Stimulated activated CD8-positive, alpha-beta memory T cell treated with anti-CD3 and anti-CD28 coated beads, Interleukin-7, amount 100 ng/mL, for 4 hours (primary cell): Measurements from ENCODE around the gene EHMT1.

Experiments
- DNase-seq, 2 donors: peaks; one replicate each; pipeline ENCODE4 v3.0.0-alpha.2; 2020; ENCODE audit warnings: low read depth in 2 of 2

The EHMT1 gene

DNA sequence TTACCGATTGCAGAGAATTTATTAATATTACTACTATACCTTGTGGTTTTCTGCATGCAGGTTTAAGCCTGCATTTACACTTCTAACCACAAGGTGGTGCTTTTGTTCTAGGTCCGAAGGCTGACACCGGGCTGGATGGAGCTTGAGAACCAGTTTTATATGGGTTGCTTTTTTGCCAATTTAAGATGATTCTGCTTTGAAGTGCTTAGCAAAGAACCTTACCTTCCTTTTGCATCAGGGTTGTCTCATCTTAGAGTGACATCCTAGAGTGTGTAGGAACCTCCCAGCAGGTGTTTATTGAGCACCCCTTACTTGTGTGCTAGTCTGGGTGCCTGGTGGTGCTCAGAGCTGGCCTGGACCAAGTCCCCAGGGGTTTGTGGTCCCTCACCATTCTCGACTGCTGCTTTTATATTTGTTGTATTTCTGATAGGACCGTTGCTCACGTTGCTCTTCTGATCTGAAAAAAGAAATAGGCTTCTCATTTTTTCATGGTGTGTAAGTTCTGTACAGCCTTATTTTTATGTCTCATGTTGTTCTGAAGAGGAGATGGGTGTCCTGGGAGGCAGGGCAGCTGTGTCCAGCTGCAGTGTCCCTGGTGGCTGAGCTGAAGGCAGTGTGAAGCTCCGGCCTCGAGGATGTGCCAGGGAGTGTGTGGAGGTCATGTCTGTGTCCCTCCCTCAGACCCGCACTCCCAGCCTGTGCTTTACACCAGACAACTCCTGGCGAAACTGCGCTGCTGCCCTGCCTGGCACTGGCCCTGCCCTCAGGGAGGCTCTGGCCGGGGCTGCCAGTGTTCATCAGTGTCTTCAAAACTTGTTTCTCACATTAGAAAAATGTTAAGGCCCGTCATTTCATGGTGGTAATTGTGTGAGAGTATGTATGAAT lies 54.3 kb downstream of the EHMT1 start:
- DNase-seq = peak in 1 of 2 donors; percentile 33

- DNase-seq = no peak
These were observed 55.1 kb downstream of the EHMT1 start for GRCh38 chr9:137673886-137674285.

- DNase-seq = no peak
These were observed 55.6 kb downstream of the EHMT1 start for GRCh38 chr9:137674307-137674975.

GRCh38 chr9:137674976-137675320 lies 56.1 kb downstream of the EHMT1 start:
- DNase-seq = no peak

GRCh38 chr9:137676998-137677397 lies 58.2 kb downstream of the EHMT1 start:
- DNase-seq = no peak

- DNase-seq = no peak
These were observed 59.4 kb downstream of the EHMT1 start for GRCh38 chr9:137678202-137678601.

DNA sequence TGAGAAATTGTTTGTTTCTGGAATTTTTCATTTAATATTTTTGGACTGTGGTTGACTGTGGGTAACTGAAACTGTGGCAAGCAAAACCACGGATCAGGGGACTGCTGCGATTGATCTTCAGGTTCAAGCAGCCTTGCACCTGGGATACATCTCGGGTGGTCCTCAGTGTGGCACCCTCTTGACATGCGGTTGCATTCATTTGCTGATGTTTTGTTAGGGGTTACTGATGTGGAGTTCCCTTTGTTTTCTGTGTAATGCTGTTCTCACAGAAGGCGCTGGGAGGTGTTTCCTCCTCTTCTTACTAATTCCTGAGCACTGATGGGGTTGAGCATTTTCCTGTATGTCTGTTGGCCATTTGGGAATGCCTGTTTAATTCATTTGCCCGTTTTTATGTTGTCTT lies 60.4 kb downstream of the EHMT1 start:
- no peak for DNase-seq

- DNase-seq = no peak
These were observed 61.0 kb downstream of the EHMT1 start for GRCh38 chr9:137679695-137680305.

GRCh38 chr9:137680444-137681358 lies 61.9 kb downstream of the EHMT1 start:
- no peak for DNase-seq

DNA sequence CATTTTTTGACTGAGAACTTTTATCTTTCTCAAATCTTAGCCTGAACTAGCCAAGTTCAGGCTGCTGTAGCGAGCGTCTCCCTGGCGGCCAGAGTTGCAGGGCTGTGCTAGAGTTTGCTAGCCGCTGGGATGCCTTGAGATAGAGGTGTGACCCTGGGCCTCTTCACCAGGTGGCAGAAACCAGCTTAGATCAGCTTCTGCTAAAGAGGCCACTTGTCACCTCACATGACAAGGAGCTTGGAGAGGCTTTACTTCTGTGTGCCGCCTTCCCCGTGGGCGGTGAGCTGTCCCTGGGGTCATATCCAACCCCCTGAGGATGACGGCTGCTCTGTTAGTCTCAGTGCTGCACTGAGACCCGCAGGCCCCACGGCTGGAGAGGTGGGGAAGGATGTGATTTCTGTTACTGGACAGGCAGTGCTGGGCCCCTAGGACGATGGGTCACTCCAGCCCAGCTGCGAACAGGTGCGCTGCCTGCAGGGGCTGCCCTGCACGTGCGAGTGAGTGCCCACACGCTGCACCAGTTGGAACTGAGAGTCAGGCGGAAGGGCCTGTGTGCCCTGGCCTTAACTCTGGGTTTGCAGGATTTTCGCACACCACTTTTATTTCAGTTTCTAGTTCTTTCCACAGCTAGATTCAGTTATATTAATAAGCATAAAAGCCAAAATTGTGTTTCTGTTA lies 63.8 kb downstream of the EHMT1 start:
- DNase-seq = no peak

DNA sequence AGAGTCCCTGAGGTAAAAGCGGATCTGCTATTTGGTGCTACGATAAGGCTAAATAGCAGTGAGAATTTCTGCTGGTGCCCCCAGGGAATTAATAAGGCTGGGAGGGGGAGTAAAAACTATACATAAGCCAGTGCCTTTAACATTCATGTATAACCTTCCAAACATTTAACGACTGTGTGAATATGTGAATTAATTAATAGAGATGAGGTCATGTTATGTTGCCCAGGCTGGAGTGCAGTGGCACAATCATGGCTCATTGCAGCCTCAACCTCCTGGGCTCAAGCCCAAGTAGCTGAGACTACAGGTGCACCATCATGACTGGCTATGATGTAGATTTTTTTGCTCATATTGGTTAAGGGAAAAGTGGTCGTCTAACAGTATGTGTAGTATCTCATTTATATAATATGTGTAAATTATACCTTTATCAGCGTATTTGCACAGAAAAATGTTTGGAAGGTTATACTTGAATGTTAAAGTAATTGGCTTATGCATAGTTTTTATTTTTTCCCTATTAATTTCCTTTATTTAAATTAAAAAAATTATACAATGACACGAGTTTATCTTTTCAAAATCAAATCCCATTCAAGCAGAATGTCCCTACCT lies 64.6 kb downstream of the EHMT1 start:
- DNase-seq = no peak

GRCh38 chr9:137685035-137685740 lies 66.4 kb downstream of the EHMT1 start:
- no peak for DNase-seq

GRCh38 chr9:137685741-137686420 lies 67.1 kb downstream of the EHMT1 start:
- DNase-seq = no peak

GRCh38 chr9:137688261-137688660 lies 69.5 kb downstream of the EHMT1 start:
- DNase-seq = no peak

GRCh38 chr9:137688725-137689124 lies 69.9 kb downstream of the EHMT1 start:
- DNase-seq = no peak

- no peak for DNase-seq
These were observed 71.1 kb downstream of the EHMT1 start for GRCh38 chr9:137689745-137690529.

DNA sequence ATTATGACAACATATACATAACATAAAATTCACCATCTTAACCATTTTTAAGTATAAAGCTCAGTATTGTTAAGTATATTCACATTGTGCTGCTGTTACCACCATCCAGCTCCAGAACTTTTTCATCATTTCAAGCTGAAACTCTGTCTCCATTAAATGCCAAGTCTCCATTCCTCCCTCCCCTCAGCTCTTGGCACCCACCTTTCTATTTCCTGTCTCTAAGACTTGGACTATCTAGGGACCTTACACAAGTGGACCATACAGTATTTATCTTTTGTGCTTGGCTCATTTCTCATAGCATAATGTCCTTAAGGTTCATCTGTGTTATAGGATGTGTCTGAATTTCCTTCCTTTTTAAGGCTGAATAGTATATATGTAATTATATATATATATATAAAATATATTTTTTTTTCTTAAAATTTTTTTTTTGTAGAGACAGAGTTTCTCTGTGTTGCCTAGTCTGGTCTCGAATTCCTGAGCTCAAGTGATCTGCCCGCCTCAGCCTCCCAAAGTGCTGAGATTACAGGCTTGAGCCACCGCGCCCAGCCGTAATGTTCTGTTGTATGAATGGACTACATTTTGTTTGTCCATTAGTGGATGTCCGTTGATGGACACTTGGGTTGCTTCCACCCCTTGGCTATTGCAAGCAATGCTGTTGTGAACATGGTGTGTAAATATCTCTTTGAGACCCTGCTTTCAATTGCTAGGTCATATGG lies 72.3 kb downstream of the EHMT1 start:
- no peak for DNase-seq
